Ovary (tissue), 3 donors: ENCODE data around the gene SENP6.

Experiments used
- CTCF ChIP-seq, 3 donors: fragments of 450-650 bp in 2 of 3; fragments of 200-600 bp in 1 of 3; IDR thresholded peaks; one replicate each; pipeline versions ENCODE4 v1.5.1 to v1.8.0; 2016 to 2022; ENCODE audit warnings: antibody characterized with exemption in 3 of 3, mild to moderate bottlenecking in 1 of 3
- EP300 ChIP-seq: sonication (generic); formaldehyde crosslinking; IDR thresholded peaks from one replicate; pipeline ENCODE4 v1.6.1; 2017; ENCODE audit warnings: antibody characterized with exemption
- POLR2A ChIP-seq: fragments of 450-650 bp; IDR thresholded peaks from one replicate; pipeline ENCODE4 v1.6.1; 2017; ENCODE audit warnings: antibody characterized with exemption, mild to moderate bottlenecking, moderate library complexity
- donor health status: DM: no; HTN: no; CAD: no.

GRCh38 chr6:75620381-75621304, 19.0 kb downstream of the SENP6 start:
- TF ChIP-seq CTCF (IDR thresholded peaks at IDR 0.05) (no peak), POLR2A (no peak), EP300 (no peak)
